Measurements from ENCODE around the gene VKORC1.

Gene VKORC1

DNA sequence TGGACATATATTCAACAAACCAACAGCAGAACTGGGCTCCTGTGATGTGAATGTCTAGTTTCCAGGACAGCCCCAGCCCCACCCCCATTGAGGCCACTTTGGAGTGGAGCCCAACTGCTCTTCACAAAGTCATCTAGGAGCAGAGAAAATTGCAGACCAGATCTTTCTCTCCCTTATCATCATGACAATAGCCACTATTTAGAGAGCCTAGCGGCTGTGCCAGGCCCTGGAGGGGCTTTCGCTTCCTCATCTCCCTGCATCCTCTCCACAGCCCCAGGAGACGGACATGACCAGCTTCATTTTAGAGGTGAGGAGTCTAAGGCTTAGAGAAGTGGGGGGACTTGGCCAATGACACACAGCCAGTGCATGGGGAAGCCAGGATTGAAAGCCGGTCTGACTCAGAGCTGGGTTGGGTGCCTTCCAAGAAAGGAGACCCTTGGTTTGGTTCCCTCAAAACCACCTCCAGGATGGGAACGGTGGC lies 39.5 kb upstream of the VKORC1 start:
- no peak overlapping the region for H3K27ac ChIP-seq
- DNase-seq = no peak
- no peaks in the 10 kb centered on the region for H3K36me3 ChIP-seq (replicated peaks)
- no peaks in the 10 kb centered on the region for H3K27me3 ChIP-seq (replicated peaks)
- in situ Hi-C loops (cut with HindIII; ENCODE audit: low pct_ligation_motif_present, low sequenced_read_pairs) = no loop called here
- TF ChIP-seq CTCF (IDR thresholded peaks at IDR 0.05; ENCODE audit: low read depth, low read length, missing control alignments) = no peak
- no peak overlapping the region for H3K4me3 ChIP-seq (ENCODE audit: low read depth, low read length)

DNA sequence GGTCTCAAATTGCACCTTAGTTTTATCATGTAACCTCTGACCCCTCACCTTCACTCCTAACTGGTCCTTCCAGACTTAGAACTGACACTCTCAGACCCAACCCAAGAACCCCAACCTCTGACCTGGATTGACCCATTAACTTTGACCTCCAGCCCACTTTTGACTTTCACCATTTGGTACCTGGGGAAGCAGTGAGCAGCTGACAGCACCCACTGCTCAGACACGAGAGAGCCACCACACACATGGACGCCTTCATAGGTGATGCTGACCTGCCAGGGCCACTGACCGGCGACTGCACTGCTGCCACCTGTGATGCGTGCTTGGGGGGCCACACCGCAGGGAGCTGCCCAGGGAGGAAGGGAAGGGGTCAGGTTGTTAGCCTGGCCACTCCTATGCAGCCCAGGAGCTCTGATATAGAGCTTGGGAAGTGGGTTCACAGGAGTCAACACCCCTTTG lies 38.5 kb upstream of the VKORC1 start:
- in situ Hi-C loops (cut with HindIII; ENCODE audit: low pct_ligation_motif_present, low sequenced_read_pairs) = no loop called here
- no peaks in the 10 kb centered on the region for H3K36me3 ChIP-seq (replicated peaks)
- H3K4me3 ChIP-seq (ENCODE audit: low read depth, low read length) = no peak overlapping the region
- H3K27me3 ChIP-seq (replicated peaks) = no peaks in the 10 kb centered on the region
- DNase-seq = no peak
- TF ChIP-seq CTCF (IDR thresholded peaks at IDR 0.05; ENCODE audit: low read depth, low read length, missing control alignments) = no peak
- H3K27ac ChIP-seq = no peak overlapping the region

DNA sequence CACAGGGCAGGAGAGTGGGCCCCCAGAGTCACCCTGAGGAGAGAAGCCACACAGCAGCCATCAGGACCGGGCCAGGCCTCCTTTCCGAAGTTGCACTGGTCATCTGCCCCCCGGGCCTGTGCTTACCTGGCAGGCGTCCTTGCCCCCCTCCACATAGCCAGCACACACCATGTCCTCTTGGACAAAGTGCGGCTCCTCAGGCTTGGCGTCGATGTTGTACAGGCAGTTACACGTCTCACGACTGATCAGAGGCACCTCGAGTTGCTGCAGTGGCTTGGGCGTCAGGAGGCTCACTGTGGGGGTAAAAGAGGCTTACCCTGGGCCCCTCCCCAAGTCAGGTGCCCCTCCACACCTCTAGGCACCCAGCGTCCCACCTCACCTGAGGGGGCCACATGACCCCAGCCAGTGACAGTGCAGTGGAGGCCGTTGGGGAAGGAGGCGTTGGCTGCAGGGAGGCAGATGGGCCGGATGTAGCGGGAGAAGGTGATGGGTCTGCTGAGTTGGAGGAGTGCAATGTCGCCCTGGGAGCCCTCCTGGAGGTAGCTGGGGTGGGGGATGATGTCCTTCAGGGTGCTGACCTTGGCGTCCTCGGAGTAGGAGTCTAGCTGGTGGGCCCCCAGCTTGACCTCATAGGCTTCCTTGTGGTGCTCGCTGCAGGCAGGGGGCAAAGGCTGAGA lies 37.8 kb upstream of the VKORC1 start:
- Histone ChIP-seq H3K27me3 (replicated peaks) (no peaks in the 10 kb centered on the region), H3K36me3 (replicated peaks) (no peaks in the 10 kb centered on the region), H3K4me3 (ENCODE audit: low read depth, low read length) (no peak overlapping the region), H3K27ac (no peak overlapping the region)
- no peak for TF ChIP-seq CTCF (IDR thresholded peaks at IDR 0.05; ENCODE audit: low read depth, low read length, missing control alignments)
- DNase-seq = no peak
- in situ Hi-C loops (cut with HindIII; ENCODE audit: low pct_ligation_motif_present, low sequenced_read_pairs) = no loop called here

DNA sequence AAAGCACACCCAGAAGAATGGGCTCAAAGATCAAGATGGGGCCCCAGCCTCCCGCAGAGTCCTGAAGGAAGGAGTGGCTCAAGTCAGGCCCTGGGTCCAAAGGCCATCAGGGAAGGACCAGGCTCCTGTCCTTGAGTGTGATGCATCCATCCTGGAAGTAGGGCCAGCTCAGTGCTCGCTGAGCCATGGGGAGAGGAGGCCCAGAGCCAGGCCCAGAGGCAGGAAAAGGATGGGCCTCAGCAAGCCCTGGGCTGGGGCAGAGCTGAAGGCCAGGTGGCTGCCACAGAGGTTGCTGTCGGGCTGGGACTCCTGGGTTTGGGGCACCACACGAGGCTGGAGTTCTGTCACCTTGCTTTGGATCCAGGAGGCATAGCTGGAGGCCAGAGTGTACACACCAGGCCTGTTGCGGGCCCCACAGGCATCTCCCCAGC lies 37.3 kb upstream of the VKORC1 start:
- peaks cover 2% of the 10 kb centered on the region for H3K36me3 ChIP-seq (replicated peaks)
- in situ Hi-C loops (cut with HindIII; ENCODE audit: low pct_ligation_motif_present, low sequenced_read_pairs) = no loop called here
- H3K27ac ChIP-seq = no peak overlapping the region

DNA sequence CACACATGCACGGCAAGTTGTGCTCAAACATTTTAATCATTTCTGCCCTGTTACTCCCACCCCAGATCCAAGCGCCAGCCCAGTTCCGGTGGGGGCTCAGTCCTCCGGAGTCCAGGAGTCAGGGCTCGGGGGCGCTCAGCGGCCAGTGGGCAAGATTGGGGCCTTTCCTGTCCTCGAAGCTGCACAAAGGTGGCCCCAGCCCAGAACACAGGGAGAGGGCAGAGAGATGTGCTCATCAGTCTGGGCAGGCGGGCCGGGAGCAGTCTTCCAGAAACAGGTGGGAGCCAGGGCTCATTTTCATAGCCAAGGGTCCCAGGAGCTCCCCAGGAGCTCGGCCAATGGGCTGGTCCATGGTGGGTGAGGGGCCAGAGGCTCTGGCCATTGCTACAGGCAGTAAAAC lies 36.8 kb upstream of the VKORC1 start:
- in situ Hi-C loops (cut with HindIII; ENCODE audit: low pct_ligation_motif_present, low sequenced_read_pairs) = no loop called here

More for the DNA sequence above, 37.3 kb upstream of the VKORC1 start:
- H3K27me3 ChIP-seq (replicated peaks) = no peaks in the 10 kb centered on the region
- H3K4me3 ChIP-seq (ENCODE audit: low read depth, low read length) = no peak overlapping the region
- no peak for TF ChIP-seq CTCF (IDR thresholded peaks at IDR 0.05; ENCODE audit: low read depth, low read length, missing control alignments)
- no peak for DNase-seq

More for the DNA sequence above, 36.8 kb upstream of the VKORC1 start:
- Histone ChIP-seq H3K27ac (no peak overlapping the region), H3K27me3 (replicated peaks) (no peaks in the 10 kb centered on the region), H3K36me3 (replicated peaks) (peaks cover 2% of the 10 kb centered on the region), H3K4me3 (ENCODE audit: low read depth, low read length) (no peak overlapping the region)
- no peak for DNase-seq
- no peak for TF ChIP-seq CTCF (IDR thresholded peaks at IDR 0.05; ENCODE audit: low read depth, low read length, missing control alignments)
